Endothelial cell (in vitro differentiated cells): ENCODE measurements around the gene CLEC2A. TPM values are rescaled to one million over a fixed set of nuclear protein-coding genes. Genes with fewer than 3 reads are reported as not detected.

Experiments used
- DNase-seq: peaks from one replicate; pipeline ENCODE4 v3.0.0; 2021; ENCODE audit warnings: low spot score
- H3K27ac Mint-ChIP-seq: one replicate; pipeline ENCODE4 v1.8.0; 2021; ENCODE audit warnings: mixed read lengths, inconsistent platforms; ENCODE audit not compliant: unreplicated experiment
- H3K27me3 Mint-ChIP-seq: one replicate; pipeline ENCODE4 v1.8.0; 2021; ENCODE audit warnings: mild to moderate bottlenecking, moderate library complexity, mixed read lengths, inconsistent platforms; ENCODE audit not compliant: unreplicated experiment
- H3K36me3 Mint-ChIP-seq: one replicate; pipeline ENCODE4 v1.8.0; 2021; ENCODE audit warnings: mild to moderate bottlenecking, low read depth, mixed read lengths, inconsistent platforms; ENCODE audit not compliant: unreplicated experiment
- H3K4me1 Mint-ChIP-seq: one replicate; pipeline ENCODE4 v1.8.0; 2021; ENCODE audit warnings: mild to moderate bottlenecking, mixed read lengths, inconsistent platforms; ENCODE audit not compliant: unreplicated experiment
- H3K4me3 Mint-ChIP-seq: one replicate; pipeline ENCODE4 v1.8.0; 2021; ENCODE audit warnings: mild to moderate bottlenecking, mixed read lengths, inconsistent platforms; ENCODE audit not compliant: unreplicated experiment
- H3K9me3 Mint-ChIP-seq: one replicate; pipeline ENCODE4 v1.8.0; 2021; ENCODE audit warnings: mixed read lengths, inconsistent platforms; ENCODE audit not compliant: unreplicated experiment
- CTCF ChIP-seq: fragments of 200-600 bp; sonication (generic); IDR thresholded peaks from one replicate; pipeline ENCODE4 v1.5.0; 2021; ENCODE audit warnings: antibody characterized with exemption; ENCODE audit not compliant: unreplicated experiment
- total RNA-seq: library from RNA; stranded (reverse); fragmentation: NEBNext Ultra II Directional; extraction: Animal tissue kit (Norgen Biotek cat#: 25700); gene quantifications from one replicate; pipeline ENCODE4 v1.2.1, GENCODE V29; 2021; ENCODE audit not compliant: unreplicated experiment

CLEC2A gene
- total RNA-seq, 1 donor from 2014 or later, result not detected

- TF ChIP-seq CTCF, result no peak
- Mint-ChIP-seq H3K36me3 (no peaks in the 10 kb centered on the region), H3K27ac (no peak overlapping the region), H3K27me3 (no peaks in the 10 kb centered on the region), H3K9me3 (no peaks in the 10 kb centered on the region), H3K4me1 (no peaks in the 10 kb centered on the region), H3K4me3 (no peak overlapping the region)
- DNase-seq, result no peak
These were observed 4.4 kb upstream of the CLEC2A start for GRCh38 chr12:9936591-9936990.

GRCh38 chr12:9935026-9935425 lies 2.9 kb upstream of the CLEC2A start:
- no peak overlapping the region for H3K4me3 Mint-ChIP-seq
- no peak overlapping the region for H3K27ac Mint-ChIP-seq
- H3K4me1 Mint-ChIP-seq, result no peaks in the 10 kb centered on the region
- no peaks in the 10 kb centered on the region for H3K27me3 Mint-ChIP-seq
- TF ChIP-seq CTCF, result no peak
- H3K9me3 Mint-ChIP-seq, result no peaks in the 10 kb centered on the region
- H3K36me3 Mint-ChIP-seq, result no peaks in the 10 kb centered on the region
- DNase-seq, result no peak

- no peak for TF ChIP-seq CTCF
- H3K4me3 Mint-ChIP-seq, result no peak overlapping the region
These were observed 1.8 kb upstream of the CLEC2A start for GRCh38 chr12:9933958-9934357.

GRCh38 chr12:9931245-9931644 lies 925 bp downstream of the CLEC2A start:
- Mint-ChIP-seq H3K4me1 (no peaks in the 10 kb centered on the region), H3K36me3 (no peaks in the 10 kb centered on the region), H3K4me3 (no peak overlapping the region), H3K27ac (no peak overlapping the region), H3K27me3 (no peaks in the 10 kb centered on the region), H3K9me3 (no peaks in the 10 kb centered on the region)
- TF ChIP-seq CTCF, result no peak
- no peak for DNase-seq

More at GRCh38 chr12:9933958-9934357, 1.8 kb upstream of the CLEC2A start:
- Mint-ChIP-seq H3K9me3 (no peaks in the 10 kb centered on the region), H3K4me1 (no peaks in the 10 kb centered on the region), H3K27ac (no peak overlapping the region), H3K36me3 (no peaks in the 10 kb centered on the region), H3K27me3 (no peaks in the 10 kb centered on the region)
- no peak for DNase-seq

- TF ChIP-seq CTCF, result no peak
- Mint-ChIP-seq H3K4me1 (peaks cover 3% of the 10 kb centered on the region), H3K36me3 (no peaks in the 10 kb centered on the region), H3K27me3 (no peaks in the 10 kb centered on the region), H3K27ac (no peak overlapping the region), H3K9me3 (no peaks in the 10 kb centered on the region), H3K4me3 (no peak overlapping the region)
- DNase-seq, result no peak
These were observed 3.6 kb downstream of the CLEC2A start for GRCh38 chr12:9928607-9929006.
